ENCODE measurements around the gene UMODL1.

DNA sequence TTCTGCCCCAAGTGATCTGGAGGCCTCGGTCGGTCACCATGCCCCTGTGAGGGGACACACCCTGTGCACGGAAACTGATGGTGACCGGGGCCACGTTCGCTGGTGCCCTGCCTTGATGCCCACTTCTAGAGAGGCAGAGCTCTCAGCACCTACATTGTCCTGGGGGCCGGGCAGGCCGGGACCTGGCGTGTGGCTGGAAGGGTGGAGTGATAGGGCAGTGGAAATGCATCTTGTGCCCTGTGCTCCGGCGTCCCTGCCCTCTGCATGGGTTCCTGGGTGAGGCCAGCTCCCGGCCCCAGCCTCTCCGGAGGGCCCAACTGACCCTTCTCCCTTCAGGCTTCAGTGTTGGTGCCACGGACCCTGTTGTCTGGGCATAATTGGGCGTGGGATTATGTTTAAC lies 11.0 kb upstream of the UMODL1 start:
- TF ChIP-seq, protein P1, sequence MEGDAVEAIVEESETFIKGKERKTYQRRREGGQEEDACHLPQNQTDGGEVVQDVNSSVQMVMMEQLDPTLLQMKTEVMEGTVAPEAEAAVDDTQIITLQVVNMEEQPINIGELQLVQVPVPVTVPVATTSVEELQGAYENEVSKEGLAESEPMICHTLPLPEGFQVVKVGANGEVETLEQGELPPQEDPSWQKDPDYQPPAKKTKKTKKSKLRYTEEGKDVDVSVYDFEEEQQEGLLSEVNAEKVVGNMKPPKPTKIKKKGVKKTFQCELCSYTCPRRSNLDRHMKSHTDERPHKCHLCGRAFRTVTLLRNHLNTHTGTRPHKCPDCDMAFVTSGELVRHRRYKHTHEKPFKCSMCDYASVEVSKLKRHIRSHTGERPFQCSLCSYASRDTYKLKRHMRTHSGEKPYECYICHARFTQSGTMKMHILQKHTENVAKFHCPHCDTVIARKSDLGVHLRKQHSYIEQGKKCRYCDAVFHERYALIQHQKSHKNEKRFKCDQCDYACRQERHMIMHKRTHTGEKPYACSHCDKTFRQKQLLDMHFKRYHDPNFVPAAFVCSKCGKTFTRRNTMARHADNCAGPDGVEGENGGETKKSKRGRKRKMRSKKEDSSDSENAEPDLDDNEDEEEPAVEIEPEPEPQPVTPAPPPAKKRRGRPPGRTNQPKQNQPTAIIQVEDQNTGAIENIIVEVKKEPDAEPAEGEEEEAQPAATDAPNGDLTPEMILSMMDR (IDR thresholded peaks at IDR 0.05), result no peak
- TF ChIP-seq EP300 (IDR thresholded peaks at IDR 0.05), result no peak

All from tibial nerve (tissue), 4 donors.